HG03159 (cell line): ENCODE results near the gene RAB10.
"Not testable (repeated sequence)": the region's sequence is repeated elsewhere in the genome, so short reads cannot be mapped to it uniquely, and the experiment has no call there.

ENCODE experiments used
- ATAC-seq: cut with Tn5 transposase; IDR thresholded peaks from one replicate; pipeline ENCODE4 v1.9.1; 2021; ENCODE audit warnings: mild to moderate bottlenecking, moderate library complexity; ENCODE audit not compliant: unreplicated experiment

RAB10 gene

DNA sequence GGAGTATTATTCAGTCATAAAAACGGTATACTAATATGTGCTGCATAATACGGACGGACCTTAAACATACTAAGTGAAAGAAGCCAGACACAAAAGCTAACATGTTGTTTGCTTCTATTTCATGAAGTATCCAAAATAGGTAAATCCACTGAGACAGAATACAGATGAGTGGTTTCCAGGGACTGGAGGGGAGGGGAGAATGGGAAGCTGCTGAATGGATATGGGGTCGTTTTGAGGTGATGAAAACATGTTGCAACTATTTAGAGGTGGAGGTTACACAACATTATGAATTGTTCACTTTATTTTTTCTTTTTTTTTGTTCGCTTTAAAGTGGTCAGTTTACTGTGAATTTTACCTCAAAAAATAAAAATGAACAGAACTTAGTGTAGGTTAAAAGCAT lies 52.9 kb downstream of the RAB10 start:
- ATAC-seq: no peak

DNA sequence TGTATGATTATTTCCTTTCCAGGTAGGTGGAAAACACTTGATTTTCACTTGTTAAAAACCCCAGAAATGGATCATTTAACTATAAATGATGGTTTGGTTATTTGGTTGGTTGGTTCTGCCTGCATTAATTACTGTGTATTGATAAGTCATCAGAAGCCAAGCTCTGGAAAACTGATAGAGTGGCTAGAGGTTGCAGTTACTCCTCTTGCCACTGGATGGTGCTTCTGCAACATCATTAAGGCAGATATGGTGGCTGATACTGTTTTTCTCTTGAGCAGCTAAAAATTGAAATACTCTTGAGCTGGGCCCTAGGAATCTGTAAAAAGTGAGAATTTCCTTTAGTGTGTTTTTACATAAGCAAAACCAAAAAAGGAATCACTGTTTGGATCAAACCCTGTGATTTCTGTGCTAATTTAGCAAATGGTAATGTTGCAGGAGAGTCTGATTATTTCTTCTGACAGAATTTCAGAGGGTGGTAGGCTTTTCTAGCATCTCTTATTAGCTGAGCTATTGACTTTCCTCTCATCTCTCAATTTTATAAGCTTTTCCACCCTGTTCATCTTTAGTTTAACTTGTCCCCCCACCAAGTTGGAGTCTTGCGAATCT lies 54.3 kb downstream of the RAB10 start:
- ATAC-seq: no peak

DNA sequence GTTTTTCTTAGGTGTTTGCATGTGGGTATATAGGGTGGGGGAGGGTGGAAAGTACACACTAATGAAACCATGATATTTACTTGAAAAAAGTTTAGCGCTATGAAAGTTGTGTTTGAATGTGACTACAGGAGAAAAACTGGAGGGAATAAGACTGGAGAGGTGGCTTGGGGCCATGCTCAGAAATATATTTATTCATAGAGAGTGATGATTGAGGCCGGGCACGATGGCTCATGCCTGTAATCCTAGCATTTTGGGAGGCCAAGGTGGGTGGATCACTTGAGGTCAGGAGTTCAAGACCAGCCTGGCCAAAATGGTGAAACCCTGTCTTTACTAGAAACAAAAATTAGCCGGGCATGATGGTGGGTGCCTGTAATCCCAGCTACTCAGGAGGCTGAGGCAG lies 55.0 kb downstream of the RAB10 start:
- not testable (repeated sequence) for ATAC-seq

DNA sequence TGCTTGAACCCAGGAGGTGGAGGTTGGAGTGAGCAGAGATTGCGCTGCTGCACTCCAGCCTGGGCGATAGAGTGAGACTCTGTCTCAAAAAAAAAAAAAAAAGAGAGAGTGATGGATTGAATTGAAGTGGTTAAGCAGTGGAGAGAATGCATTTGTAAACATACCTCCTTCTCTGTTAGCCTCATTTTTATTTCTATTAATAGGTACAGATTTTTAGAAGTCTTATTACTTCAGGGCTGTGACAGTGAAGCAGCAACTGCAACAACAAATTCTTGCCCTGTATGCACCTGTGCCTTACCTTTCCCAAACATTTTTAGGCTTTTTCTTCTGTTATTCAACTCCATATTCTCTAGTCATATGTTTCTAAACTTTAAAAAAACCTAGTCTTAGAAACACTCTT lies 55.5 kb downstream of the RAB10 start:
- no peak for ATAC-seq

DNA sequence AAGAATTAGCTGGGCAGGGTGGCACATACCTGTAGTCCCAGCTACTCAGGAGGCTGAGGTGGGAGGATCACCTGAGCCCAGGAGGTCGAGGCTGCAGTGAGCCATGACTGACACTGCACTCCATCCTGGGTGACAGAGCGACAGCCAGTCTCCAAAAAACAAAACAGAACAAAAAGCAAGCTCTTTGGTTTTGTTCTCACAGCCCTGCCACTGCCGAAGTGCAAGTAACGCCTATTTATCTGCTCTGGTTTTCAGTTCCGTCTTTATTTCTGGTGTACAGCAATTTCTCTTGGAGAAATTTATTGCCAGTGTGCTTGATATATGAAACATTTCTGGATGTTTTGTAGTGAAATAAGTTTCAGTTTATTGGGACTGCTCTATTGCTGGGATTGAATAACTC lies 61.9 kb downstream of the RAB10 start:
- no peak for ATAC-seq

DNA sequence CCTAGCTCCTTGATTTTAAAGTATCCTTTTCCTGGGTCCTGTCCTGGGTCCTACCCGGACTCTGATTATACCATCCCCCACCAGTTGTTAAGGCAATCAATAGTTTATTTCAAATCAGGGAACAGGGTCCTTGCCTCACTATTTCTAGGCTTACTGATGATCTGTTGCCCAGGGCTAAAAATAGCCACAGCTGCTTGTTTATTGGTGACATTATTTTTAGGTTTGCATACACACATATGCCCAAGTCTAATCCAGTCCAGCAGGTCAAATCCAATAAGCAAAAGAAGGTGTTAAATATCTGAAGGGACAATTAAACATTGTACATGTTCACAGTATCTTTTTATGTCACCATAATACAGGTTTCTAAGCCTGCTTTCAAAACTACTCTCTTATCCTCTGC lies 66.0 kb downstream of the RAB10 start:
- no peak for ATAC-seq

DNA sequence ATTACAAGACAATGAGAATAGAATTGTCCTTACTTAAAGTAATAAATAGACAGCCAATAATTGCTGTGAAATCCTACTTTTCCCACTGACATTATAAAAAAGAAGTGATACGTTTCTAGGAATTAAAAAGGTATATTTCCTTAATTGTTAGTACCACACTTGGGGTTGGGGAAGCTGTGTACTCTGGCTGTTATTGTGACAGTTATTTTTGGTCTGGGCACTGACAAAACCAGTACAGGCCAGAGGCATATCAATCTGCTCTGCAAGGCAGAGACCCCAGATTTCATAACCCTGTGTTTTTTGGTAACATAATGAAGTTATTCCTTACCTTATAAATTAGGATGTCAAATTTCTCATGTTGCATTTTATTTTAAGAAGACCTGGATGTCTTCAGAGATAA lies 66.5 kb downstream of the RAB10 start:
- ATAC-seq: no peak

DNA sequence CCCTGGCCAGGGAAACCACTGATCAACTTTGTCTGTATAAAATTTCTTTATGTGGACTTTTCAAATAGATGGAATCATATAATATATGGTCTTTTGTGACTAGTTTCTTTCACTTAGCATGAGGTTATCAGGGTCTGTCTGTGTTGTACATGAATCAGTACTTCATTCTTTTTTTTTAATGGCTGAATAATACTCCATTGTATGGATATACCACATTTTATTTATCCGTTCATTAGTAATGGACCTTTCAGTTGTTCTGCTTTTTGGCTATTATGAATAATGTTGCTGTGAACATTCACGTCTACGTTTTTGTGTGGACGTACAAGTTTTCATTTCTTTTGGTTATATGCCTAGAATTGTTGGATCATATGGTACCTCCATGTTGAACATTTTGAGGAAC lies 69.9 kb downstream of the RAB10 start:
- no peak for ATAC-seq

DNA sequence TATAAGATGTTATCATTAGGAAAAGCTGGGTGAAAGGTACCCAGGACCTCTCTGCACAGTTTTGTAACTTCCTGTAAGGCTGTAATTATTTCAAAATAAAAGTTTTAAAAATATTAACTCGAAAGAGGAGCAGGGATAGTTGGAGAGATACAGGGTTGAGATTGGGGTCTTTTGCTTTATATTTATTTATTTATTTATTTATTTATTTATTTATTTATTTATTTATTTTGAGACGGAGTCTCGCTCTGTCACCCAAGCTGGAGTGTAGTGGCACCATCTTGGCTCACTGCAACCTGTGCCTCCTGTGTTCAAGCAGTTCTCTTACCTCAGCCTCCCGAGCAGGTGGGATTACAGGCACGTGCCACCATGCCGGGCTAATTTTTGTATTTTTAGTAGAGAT lies 74.8 kb downstream of the RAB10 start:
- not testable (repeated sequence) for ATAC-seq

DNA sequence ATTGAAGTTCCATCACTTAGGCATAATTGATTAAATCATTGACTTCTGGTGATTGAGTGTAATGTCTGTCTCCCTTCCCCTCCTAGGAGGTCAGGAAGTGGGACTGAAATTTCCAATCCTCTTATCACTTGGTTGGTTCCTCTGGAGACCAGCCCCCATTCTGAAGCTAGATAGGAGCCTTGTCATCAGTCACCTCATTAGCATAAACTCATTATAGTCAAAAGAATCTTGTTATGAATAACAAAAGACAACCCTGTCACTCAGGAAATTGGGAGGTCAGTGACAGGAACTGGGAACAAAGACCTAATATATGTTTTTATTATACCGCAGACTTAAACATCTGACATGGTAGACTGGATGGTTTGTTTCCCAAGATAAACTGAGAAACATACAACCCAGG lies 78.3 kb downstream of the RAB10 start:
- no peak for ATAC-seq

DNA sequence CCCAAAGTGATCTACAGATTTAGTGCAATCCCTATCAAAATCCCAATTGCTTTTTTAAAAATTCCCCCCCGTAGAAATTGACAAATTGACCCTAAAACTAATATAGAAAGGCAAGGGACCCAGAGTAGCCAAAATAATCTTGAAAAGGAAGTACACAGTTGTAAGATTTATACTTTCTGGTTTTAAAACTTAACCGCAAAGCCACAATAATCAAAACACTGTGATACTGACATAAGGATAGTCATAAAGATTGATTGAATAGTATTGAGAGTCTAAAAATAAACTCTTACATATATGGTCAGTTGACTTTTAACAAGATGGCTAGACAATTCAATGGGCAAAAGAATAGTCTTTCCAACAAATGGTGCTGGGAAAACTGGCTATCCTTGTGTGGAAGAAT lies 80.3 kb downstream of the RAB10 start:
- ATAC-seq: no peak

DNA sequence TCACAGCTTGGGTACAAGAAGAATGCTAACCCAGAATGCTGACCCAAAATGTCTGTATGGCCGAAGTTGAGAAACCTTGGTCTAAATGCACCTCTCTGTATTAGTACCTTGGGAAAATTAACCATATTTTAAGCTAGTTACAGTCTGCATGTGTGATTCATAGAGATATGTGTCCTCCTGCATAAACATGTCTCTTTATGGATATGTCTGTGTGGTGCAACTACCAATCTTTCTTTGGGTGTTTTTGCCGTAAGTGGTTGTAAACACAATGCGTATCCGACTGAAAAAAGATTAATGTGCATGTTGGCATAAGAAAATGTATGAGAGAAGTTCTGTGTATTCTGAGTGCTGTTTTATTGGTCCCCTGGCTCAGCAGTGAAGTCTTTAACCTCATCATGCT lies 84.8 kb downstream of the RAB10 start:
- ATAC-seq: no peak

DNA sequence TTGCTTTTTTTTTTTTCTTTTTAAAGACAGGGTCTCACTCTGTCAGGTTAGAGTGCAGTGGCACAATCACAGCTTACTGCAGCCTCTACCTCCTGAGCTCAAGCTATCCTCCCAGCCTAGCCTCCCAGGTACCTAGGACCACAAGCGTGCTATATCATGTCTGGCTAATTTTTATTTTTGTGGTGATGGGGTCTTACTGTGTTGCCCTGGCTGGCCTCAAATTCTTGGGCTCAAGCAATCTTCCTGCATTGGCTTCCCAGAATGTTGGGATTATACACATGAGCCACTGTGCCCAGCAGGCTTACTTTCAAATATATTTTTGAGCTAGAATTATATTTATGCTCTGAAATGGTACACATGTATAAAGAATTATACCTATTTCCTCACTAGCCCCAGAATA lies 85.6 kb downstream of the RAB10 start:
- ATAC-seq: no peak

DNA sequence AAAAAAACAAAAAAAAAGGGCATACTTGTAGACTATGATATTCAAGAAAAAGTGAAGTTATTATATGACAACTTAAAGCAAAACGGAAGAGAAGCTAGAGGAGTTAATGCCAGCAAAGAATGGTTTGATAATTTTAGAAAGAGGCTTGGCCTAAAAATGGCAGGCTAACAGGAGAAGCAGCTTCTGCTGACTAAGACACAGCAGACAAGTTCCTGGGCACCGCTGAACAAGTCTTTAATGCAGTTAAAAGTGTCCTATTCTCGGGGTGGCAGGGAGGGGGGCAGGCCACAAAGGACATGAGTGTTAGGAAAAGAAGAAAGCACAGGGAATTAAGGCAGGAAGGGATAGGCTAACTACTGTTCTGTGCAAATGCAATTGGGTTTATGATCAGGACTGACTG lies 88.7 kb downstream of the RAB10 start:
- ATAC-seq: no peak

DNA sequence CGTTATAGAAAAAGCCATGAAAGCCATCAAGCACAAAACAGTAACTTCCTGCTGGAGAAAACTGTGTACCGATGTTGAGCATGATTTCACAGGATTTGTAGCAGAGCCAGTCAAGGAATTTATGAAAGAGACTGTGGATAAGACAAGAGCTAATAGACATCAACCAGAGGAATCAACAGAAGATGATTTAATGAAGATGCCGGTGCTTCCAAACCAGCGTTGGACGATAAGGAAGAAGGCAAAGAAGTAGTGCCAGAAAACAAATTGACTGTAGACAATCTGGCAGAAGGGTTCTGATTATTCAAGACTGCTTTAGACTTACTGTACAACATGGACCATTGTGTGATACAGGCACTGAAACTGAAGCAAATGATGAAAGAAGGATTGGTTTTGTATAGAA lies 89.5 kb downstream of the RAB10 start:
- ATAC-seq: no peak

DNA sequence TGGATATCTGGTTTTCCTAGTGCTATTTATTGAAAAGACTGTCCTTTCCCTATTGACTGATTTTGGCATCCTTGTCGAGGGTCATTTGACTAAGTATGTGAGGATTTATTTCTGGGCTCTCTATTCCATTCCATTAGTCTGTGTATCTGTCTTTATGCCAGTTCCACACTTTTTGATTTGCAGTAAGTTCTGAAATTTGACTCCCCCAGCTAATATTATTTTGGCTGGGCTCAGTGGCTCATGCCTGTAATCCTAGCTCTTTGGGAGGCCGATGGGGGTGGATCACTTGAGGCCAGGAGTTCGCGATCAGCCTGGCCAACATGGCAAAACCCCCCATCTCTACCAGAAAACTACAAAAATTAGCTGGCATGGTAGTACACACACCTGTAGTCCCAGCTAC lies 92.2 kb downstream of the RAB10 start:
- ATAC-seq: no peak

DNA sequence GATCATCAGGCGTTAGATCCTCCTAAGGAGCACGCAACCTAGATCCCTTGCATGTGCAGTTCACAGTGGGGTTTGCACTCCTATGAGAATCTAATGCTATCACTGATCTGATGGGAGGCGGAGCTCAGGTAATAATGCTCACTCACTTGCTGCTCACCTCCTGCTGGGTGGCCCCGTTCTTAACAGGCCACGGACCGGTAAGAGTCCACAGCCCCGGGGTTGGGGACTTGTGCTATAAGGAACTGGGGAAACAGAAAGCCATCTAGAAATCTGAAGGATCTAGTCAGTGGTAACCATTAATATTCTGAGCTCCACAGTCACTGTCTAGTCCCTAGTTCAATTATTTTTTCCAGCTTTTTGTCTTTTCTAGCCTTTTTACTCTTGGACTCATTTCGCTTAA lies 94.3 kb downstream of the RAB10 start:
- no peak for ATAC-seq

DNA sequence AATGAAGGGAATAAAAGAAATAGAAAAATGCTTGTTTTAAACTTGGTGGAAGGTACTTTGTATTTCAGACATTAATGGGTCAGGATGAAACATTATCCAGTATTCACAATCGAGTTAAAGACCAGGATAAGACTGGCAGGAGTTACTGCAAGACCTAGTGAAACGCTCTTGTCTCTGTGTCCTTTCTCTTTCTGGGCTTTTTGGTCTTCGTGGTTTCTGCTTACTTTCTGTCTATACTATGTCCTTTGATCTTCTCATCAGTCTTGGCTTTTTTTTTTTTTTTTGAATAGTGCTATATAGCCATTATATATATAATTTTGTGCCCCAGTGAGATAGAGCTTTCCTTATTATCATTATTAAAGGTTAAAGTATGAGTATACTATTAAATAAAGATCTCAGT lies 96.9 kb downstream of the RAB10 start:
- ATAC-seq: no peak

DNA sequence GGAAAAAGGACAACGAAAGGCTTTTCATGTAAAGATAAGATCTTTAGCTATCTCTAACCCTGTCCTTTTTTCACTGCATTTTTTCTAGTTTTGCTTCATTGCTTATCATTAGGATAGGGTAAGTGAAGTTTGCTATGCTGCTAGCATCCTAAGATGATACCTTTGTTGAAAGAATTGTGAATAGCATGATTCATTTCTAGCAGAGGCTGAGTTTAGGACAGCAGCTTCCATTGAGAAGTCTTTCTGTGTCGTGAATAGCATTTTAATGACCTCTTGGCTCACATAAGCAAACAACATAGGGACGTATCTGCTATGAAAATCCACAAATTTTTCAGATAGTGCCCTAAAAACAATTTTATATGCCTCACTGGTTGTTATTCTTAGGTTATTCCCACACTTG lies 102.6 kb downstream of the RAB10 start:
- ATAC-seq: no peak

DNA sequence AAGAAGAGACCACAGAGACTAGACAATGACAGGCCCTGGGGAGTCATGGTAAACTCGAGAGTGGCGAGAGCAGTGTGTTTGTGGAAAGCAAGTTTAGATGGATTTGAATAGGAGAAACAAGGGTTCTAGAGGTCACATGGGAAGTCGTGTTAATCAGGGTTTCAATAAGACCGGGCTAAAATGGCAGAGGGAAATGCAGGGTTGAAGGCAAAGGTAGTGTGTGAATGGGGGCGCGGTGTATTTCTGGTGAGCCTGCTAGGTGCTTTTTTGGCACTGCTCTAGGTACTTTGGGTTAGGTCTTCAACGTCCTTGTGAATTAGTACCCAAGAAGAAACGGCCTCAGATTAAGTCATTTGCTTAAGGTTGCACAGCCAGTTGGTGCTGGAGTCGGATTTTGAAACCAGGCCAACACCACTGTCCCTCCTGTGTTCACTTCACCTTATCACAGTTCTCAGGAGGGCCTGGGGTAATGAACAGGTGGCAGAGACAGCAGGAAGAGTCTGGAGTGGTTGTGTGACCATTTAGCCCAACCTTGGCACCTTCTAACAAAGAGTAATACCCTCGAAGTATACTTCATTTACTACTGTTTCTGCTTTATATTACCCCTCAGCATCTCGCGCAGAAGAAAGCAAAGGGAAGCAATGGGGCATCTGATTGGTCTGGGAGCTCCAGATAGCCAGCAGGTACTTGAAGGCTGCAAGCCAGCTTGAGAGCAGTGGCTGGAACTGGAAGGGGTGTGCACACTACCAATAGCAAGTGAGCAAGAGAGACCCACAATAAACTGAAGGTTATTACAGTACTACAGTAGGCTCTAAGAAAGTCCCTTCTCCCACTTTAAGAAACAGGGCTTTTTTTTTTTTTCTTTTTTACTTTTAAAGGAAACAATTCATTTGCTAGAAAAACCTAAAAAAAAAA lies 105.6 kb downstream of the RAB10 start:
- no peak for ATAC-seq

DNA sequence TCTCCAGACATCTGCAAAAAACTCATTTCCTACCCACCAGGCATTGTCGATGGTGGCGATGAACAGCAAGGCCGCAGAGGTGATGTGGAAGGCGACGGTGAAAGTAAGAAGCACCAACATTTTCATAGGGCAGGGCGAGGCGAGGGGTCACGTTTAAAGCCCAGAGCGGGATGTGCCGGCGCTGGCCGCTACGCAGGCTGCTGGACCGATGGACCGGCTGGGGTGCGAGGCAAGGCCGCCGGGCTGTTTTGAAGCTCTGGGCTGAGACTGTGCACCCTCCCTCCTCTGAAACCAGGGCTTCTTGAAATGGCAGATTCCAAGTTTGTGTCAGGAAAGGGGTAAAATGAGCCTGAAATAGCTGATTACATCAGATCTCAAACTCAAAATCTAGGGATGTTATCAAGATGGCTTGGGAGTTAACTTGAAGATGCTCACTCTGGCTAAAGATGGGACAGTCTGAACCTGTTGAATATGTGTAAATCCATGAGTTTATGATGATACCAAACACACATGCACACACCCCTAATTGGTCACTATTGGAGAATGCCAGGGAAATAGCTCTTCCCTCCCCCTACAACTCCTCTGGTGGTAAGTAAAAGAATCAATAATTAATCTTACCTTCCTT lies 107.4 kb downstream of the RAB10 start:
- no peak for ATAC-seq

DNA sequence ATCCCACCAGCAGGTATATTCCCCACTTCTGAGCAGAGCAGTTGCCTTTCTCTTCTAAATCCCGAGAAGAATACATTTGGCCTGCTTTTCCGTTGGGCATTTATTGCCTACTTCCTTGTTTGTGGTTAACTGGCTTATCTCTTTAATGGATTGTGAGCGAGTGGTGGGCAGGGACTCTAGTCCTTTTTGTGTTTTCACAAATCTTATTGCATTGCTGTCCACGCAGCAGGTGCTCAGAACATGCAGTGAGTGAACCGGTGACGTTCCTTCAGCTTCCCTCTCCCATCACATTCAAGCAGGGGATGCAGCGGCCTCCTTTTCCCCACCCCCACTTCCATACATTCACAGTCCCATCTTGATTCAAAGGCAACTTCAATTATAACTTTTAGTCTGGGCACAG lies 110.1 kb downstream of the RAB10 start:
- no peak for ATAC-seq
